ENCODE data around the gene QRFPR. TPM values are rescaled to one million over a fixed set of nuclear protein-coding genes. Genes with fewer than 3 reads are reported as not detected.

Gene QRFPR
- total RNA-seq, 2 experiments from 2014 or later: not detected

DNA sequence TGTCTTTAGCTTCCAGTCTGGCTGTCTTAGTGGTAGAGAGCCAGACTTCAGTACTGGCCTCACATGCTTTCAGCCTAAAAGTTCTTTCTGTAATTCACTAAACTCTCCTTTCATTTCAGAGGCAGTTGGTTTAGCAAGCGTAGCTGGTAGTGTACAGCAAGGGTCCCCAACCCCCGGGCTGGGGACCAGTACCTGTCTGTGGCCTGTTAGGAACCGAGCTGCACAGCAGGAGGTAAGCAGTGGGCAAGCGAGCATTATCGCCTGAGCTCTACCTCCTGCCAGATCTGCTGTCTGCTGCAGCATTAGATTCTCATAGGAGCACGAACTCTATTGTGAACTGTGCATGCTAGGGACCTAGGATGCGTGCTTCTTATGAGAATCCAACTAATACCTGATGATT is 72.0 kb downstream of the QRFPR start:
- Mint-ChIP-seq H3K27ac (no peak overlapping the region), H3K36me3 (ENCODE audit: low read depth) (no peaks in the 10 kb centered on the region), H3K27me3 (peaks cover 4% of the 10 kb centered on the region), H3K4me1 (ENCODE audit: low read depth) (peaks cover 15% of the 10 kb centered on the region), H3K4me3 (no peak overlapping the region), H3K9me3 (no peaks in the 10 kb centered on the region)
- ChIA-PET POLR2A (interaction anchor here (1.0 kb wide), 1 partner anchor 117 kb away, joined by 3 read pairs; no protein-coding TSS in a partner anchor), CTCF (interaction anchor here (2.1 kb wide), 1 partner anchor 117 kb away, joined by 11 read pairs; no protein-coding TSS in a partner anchor)
- H3K27ac ChIP-seq (ENCODE audit: low read depth in 1 of 2, low read length in 2 of 2): no peak overlapping the region
- H3K36me3 ChIP-seq (ENCODE audit: insufficient read depth, low read length): no peaks in the 10 kb centered on the region
- no peaks in the 10 kb centered on the region for H3K27me3 ChIP-seq (ENCODE audit: control insufficient read depth in 1 of 2, insufficient read depth in 2 of 2, low read length in 2 of 2)
- ATAC-seq (ENCODE audit: poor library complexity) (no peak), DNase-seq (no peak)
- H3K4me3 ChIP-seq (ENCODE audit: low read length): no peak overlapping the region
- peaks cover 5% of the 10 kb centered on the region for H3K4me1 ChIP-seq (ENCODE audit: insufficient read depth, low read length)
- H3K9me3 ChIP-seq (ENCODE audit: control insufficient read depth in 1 of 2, insufficient read depth in 1 of 2, low read length in 2 of 2): no peaks in the 10 kb centered on the region
- no peak for TF ChIP-seq CTCF (IDR thresholded peaks at IDR 0.05)
- intact Hi-C loops (cut with DNase I, micrococcal nuclease): loop anchor here (2.0 to 5.0 kb wide), 4 partner anchors 587 to 1237 kb away; no protein-coding TSS in a partner anchor

DNA sequence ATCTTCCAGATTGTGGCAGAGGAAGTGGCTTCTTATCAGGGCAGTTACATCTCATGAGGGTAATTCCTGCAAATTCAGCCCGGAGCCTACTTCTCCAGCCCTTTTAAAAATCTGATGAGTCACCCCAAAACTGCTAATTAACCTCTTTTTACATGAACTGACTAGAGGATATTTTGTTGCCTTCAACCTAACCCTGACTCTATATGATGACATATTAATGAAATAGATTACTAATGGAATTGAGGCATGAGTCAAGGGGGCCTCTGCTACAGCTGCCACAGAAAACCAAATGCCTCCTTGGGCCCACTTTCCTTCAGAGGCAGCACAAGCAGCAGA is 72.5 kb downstream of the QRFPR start:
- H3K36me3 ChIP-seq (ENCODE audit: insufficient read depth, low read length): no peaks in the 10 kb centered on the region
- H3K27me3 ChIP-seq (ENCODE audit: control insufficient read depth in 1 of 2, insufficient read depth in 2 of 2, low read length in 2 of 2): no peaks in the 10 kb centered on the region
- peaks cover 5% of the 10 kb centered on the region for H3K4me1 ChIP-seq (ENCODE audit: insufficient read depth, low read length)
- intact Hi-C loops (cut with DNase I, micrococcal nuclease): loop anchor here (2.0 to 5.0 kb wide), 4 partner anchors 586 to 1236 kb away; no protein-coding TSS in a partner anchor
- no peak overlapping the region for H3K4me3 Mint-ChIP-seq
- ChIA-PET POLR2A (interaction anchor here (1.0 kb wide), 1 partner anchor 116 kb away, joined by 3 read pairs; no protein-coding TSS in a partner anchor), CTCF (interaction anchor here (0.9 to 2.1 kb wide), 7 partner anchors 37 to 156 kb away, joined by 3 to 11 read pairs (median 3); no protein-coding TSS in a partner anchor)
- DNase-seq: peak in 2 of 14 experiments; percentile 1 to 6
- no peaks in the 10 kb centered on the region for H3K9me3 Mint-ChIP-seq
- H3K27ac Mint-ChIP-seq: no peak overlapping the region
- no peak for ATAC-seq (ENCODE audit: poor library complexity)
- H3K27me3 Mint-ChIP-seq: peaks cover 4% of the 10 kb centered on the region
- H3K27ac ChIP-seq (ENCODE audit: low read depth in 1 of 2, low read length in 2 of 2): no peak overlapping the region
- H3K4me1 Mint-ChIP-seq (ENCODE audit: low read depth): peaks cover 15% of the 10 kb centered on the region
- no peak overlapping the region for H3K4me3 ChIP-seq (ENCODE audit: low read length)
- H3K36me3 Mint-ChIP-seq (ENCODE audit: low read depth): no peaks in the 10 kb centered on the region
- TF ChIP-seq CTCF (IDR thresholded peaks at IDR 0.05): no peak
- H3K9me3 ChIP-seq (ENCODE audit: control insufficient read depth in 1 of 2, insufficient read depth in 1 of 2, low read length in 2 of 2): no peaks in the 10 kb centered on the region

- ChIA-PET POLR2A (no interaction called here), CTCF (interaction anchor here (0.8 to 2.1 kb wide), 8 partner anchors 36 to 1151 kb away, joined by 3 to 11 read pairs (median 3); no protein-coding TSS in a partner anchor)
- Histone ChIP-seq H3K36me3 (ENCODE audit: insufficient read depth, low read length) (no peaks in the 10 kb centered on the region), H3K27ac (ENCODE audit: low read depth in 1 of 2, low read length in 2 of 2) (no peak overlapping the region), H3K4me1 (ENCODE audit: insufficient read depth, low read length) (peaks cover 5% of the 10 kb centered on the region), H3K4me3 (ENCODE audit: low read length) (no peak overlapping the region), H3K9me3 (ENCODE audit: control insufficient read depth in 1 of 2, insufficient read depth in 1 of 2, low read length in 2 of 2) (no peaks in the 10 kb centered on the region), H3K27me3 (ENCODE audit: control insufficient read depth in 1 of 2, insufficient read depth in 2 of 2, low read length in 2 of 2) (no peaks in the 10 kb centered on the region)
- ATAC-seq (ENCODE audit: poor library complexity) (no peak), DNase-seq (peak in 10 of 14 experiments; percentile 2 to 77 (median 26))
- Mint-ChIP-seq H3K4me3 (no peak overlapping the region), H3K9me3 (no peaks in the 10 kb centered on the region), H3K36me3 (ENCODE audit: low read depth) (no peaks in the 10 kb centered on the region), H3K27ac (no peak overlapping the region), H3K27me3 (peaks cover 4% of the 10 kb centered on the region), H3K4me1 (ENCODE audit: low read depth) (peaks cover 15% of the 10 kb centered on the region)
- TF ChIP-seq CTCF (IDR thresholded peaks at IDR 0.05): peak; percentile 81
- intact Hi-C loops (cut with DNase I, micrococcal nuclease): loop anchor here (1.0 to 5.0 kb wide), 7 partner anchors 113 to 1235 kb away; no protein-coding TSS in a partner anchor
Observed at GRCh38 chr4:121307445-121308327, 73.1 kb downstream of the QRFPR start.

All from CD4-positive, alpha-beta T cell (primary cell).